ENCODE measurements around the gene TRAF5. TPM values are rescaled to one million over a fixed set of nuclear protein-coding genes. Genes with fewer than 3 reads are reported as not detected.
"Not testable (repeated sequence)": the region's sequence is repeated elsewhere in the genome, so short reads cannot be mapped to it uniquely, and the experiment has no call there.

The TRAF5 gene
- total RNA-seq, 2 experiments from 2014 or later: 28.0 to 32.2 TPM

DNA sequence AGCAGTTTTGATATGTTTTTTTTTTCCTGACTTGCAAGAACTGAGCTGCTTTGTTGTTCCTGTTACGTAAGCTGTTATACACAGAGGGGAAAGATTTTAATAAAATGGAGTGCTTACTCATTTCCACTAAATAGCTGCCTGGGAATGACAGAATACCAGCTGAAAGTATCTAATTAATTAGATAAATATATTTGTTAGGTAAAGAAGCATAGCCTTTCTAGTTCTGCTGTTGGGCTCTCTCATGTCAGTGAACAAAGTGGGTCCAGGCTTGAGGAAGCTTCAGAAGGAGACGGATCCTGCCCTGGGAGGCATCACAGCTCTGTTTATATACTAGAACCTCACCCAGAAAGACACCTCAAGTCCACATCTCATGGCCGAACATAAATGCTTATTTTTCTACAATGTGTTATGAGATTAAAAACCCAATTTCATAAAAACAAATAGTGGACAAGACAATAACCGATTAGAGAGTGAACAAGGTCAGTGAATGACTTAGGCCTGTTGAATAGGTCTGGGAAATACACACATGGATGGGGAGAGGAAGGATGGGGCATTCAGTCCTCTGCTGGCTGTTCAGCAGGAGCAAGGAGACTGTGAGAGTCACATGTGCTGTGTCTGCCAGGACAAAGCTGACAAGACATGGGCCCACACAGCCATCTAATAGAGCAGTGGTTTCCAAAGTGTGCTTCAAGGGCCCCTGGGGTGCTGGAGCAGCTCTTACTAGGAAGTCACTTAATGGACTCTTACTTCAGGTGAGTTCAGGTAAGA, 20.6 kb downstream of the TRAF5 start:
- Mint-ChIP-seq H3K36me3 (ENCODE audit: low read depth) (peaks cover 19% of the 10 kb centered on the region), H3K4me3 (no peak overlapping the region), H3K27me3 (no peaks in the 10 kb centered on the region), H3K27ac (no peak overlapping the region), H3K9me3 (ENCODE audit: low read depth) (peaks cover 9% of the 10 kb centered on the region), H3K4me1 (peaks cover 81% of the 10 kb centered on the region)
- ATAC-seq: no peak
- DNase-seq: no peak
- ChIA-PET CTCF (interaction anchor here (0.6 to 2.6 kb wide), 8 partner anchors 8 to 86 kb away, joined by 3 to 12 read pairs (median 6); no protein-coding TSS in a partner anchor), POLR2A (no interaction called here)
- intact Hi-C loops (cut with DNase I, micrococcal nuclease): no loop called here

- intact Hi-C loops (cut with DNase I, micrococcal nuclease): no loop called here
- peaks cover 23% of the 10 kb centered on the region for H3K36me3 Mint-ChIP-seq (ENCODE audit: low read depth)
- H3K27ac Mint-ChIP-seq: no peak overlapping the region
- DNase-seq (no peak), ATAC-seq (no peak)
- no peaks in the 10 kb centered on the region for H3K27me3 Mint-ChIP-seq
- CTCF ChIA-PET: interaction anchor here (0.8 to 2.4 kb wide), 4 partner anchors 9 to 165 kb away, joined by 3 to 12 read pairs (median 3); no protein-coding TSS in a partner anchor
- peaks cover 82% of the 10 kb centered on the region for H3K4me1 Mint-ChIP-seq
- H3K9me3 Mint-ChIP-seq (ENCODE audit: low read depth): peaks cover 9% of the 10 kb centered on the region
- POLR2A ChIA-PET: no interaction called here
- no peak overlapping the region for H3K4me3 Mint-ChIP-seq
Measured at GRCh38 chr1:211348547-211348946, 21.9 kb downstream of the TRAF5 start.

DNA sequence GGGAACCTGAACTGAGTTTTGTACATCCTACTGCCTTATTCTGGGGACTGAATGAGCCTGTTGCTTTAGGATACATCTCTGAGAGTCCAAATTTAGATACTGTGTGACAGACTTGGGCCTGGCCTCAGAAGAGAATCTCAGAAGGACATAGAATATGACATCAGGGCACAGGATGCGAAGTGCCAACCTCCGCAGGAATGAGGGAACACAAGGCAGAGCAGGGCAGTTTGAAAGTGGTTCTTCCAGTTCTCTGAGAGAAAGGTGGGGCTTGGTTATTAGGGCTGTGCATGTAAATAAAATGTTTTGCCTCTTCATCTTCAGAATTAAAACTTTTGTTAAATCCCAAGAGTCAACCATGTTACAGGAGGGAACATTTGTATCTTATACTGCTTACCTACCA, 23.1 kb downstream of the TRAF5 start:
- H3K9me3 Mint-ChIP-seq (ENCODE audit: low read depth): peaks cover 9% of the 10 kb centered on the region
- H3K27me3 Mint-ChIP-seq: no peaks in the 10 kb centered on the region
- ChIA-PET CTCF (interaction anchor here (0.7 kb wide), 1 partner anchor 9 kb away, joined by 3 read pairs; no protein-coding TSS in a partner anchor), POLR2A (interaction anchor here (0.7 kb wide), 1 partner anchor 23 kb away, joined by 5 read pairs; the partner anchor contains the start of gene TRAF5)
- no peak overlapping the region for H3K4me3 Mint-ChIP-seq
- no peak for DNase-seq
- ATAC-seq: no peak
- H3K27ac Mint-ChIP-seq: peak overlapping the region; percentile 3
- peaks cover 32% of the 10 kb centered on the region for H3K36me3 Mint-ChIP-seq (ENCODE audit: low read depth)
- intact Hi-C loops (cut with DNase I, micrococcal nuclease): no loop called here
- peaks cover 82% of the 10 kb centered on the region for H3K4me1 Mint-ChIP-seq

DNA sequence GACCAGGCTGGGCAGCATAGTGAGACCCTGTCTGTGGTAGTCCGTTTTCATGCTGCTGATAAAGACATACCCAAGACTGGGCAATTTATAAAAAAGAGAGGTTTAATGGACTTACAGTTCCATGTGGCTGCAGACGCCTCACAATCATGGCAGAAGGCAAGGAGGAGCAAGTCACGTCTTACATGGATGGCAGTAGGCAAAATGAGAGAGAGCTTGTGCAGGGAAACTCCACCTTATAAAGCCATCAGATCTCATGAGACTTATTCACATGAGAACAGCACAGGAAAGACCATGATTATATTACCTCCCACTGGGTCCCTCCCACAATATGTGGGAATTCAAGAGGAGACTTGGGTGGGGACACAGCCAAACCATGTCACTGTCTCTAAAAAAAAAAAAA, 25.4 kb downstream of the TRAF5 start:
- Mint-ChIP-seq H3K4me1 (peaks cover 84% of the 10 kb centered on the region), H3K27ac (peak overlapping the region; percentile 78), H3K36me3 (ENCODE audit: low read depth) (peaks cover 47% of the 10 kb centered on the region)
- H3K4me3 Mint-ChIP-seq; H3K27me3 Mint-ChIP-seq; H3K9me3 Mint-ChIP-seq (ENCODE audit: low read depth); POLR2A ChIA-PET; ATAC-seq; DNase-seq: not testable (repeated sequence)
- intact Hi-C loops (cut with DNase I, micrococcal nuclease): loop anchor here in 1 of 2 experiments (2.0 kb wide), 1 partner anchor 17 kb away; no protein-coding TSS in a partner anchor
- CTCF ChIA-PET: interaction anchor here (0.7 to 1.0 kb wide), 3 partner anchors 14 to 28 kb away, joined by 3 to 4 read pairs (median 3); partner anchors contain the start of gene TRAF5

GRCh38 chr1:211352465-211352864, 25.8 kb downstream of the TRAF5 start:
- no peaks in the 10 kb centered on the region for H3K27me3 Mint-ChIP-seq
- DNase-seq (no peak), ATAC-seq (no peak)
- ChIA-PET POLR2A (no interaction called here), CTCF (interaction anchor here (1.0 kb wide), 1 partner anchor 26 kb away, joined by 3 read pairs; the partner anchor contains the start of gene TRAF5)
- H3K9me3 Mint-ChIP-seq (ENCODE audit: low read depth): peaks cover 9% of the 10 kb centered on the region
- peak overlapping the region; percentile 88 for H3K27ac Mint-ChIP-seq
- intact Hi-C loops (cut with DNase I, micrococcal nuclease): loop anchor here in 1 of 2 experiments (2.0 kb wide), 1 partner anchor 18 kb away; no protein-coding TSS in a partner anchor
- no peak overlapping the region for H3K4me3 Mint-ChIP-seq
- H3K36me3 Mint-ChIP-seq (ENCODE audit: low read depth): peaks cover 50% of the 10 kb centered on the region
- H3K4me1 Mint-ChIP-seq: peaks cover 84% of the 10 kb centered on the region

GRCh38 chr1:211352985-211353515, 26.4 kb downstream of the TRAF5 start:
- Mint-ChIP-seq H3K27ac (peak overlapping the region; percentile 88), H3K9me3 (ENCODE audit: low read depth) (peaks cover 9% of the 10 kb centered on the region), H3K27me3 (no peaks in the 10 kb centered on the region), H3K4me1 (peaks cover 81% of the 10 kb centered on the region), H3K4me3 (peak overlapping the region; percentile 28), H3K36me3 (ENCODE audit: low read depth) (peaks cover 50% of the 10 kb centered on the region)
- ChIA-PET POLR2A (no interaction called here), CTCF (interaction anchor here (1.0 to 1.6 kb wide), 3 partner anchors 14 to 26 kb away, joined by 3 to 7 read pairs (median 4); partner anchors contain the start of gene TRAF5)
- intact Hi-C loops (cut with DNase I, micrococcal nuclease): loop anchor here (1.0 to 2.0 kb wide), 2 partner anchors 18 to 30 kb away; no protein-coding TSS in a partner anchor
- DNase-seq (peak; percentile 73), ATAC-seq (peak; percentile 75)

DNA sequence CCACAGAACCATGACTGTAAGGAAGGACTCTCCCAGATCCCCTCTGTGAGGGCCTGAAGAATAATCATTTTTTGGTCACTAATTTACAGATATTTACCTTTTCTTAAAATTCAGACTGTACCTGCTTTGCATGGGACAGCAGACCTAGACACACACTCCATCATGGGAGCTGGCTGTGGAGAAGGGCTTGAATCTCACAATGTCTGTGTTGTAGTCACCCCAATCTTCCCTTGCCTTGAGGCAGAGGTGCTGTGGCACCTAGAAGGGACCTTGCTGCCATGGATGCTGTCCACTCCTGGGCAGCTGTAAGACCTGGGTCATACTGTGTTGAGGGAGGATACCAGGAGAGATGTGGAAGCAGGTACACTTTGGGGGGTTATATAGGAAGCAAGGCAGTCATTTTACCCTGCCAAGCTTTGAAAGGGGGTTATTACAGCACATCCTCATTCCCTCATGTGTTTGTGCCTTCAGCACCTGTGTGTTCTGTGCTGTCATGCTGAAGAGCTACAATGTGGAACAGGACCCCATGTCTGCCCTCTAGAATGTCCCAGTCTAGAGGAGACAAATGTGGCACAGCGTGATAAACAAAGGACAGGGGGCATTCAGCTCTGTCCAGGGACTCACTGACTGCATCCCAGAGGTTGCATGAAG, 27.1 kb downstream of the TRAF5 start:
- intact Hi-C loops (cut with DNase I, micrococcal nuclease): loop anchor here (1.0 to 2.0 kb wide), 2 partner anchors 19 to 30 kb away; no protein-coding TSS in a partner anchor
- H3K36me3 Mint-ChIP-seq (ENCODE audit: low read depth): peaks cover 50% of the 10 kb centered on the region
- H3K9me3 Mint-ChIP-seq (ENCODE audit: low read depth): peaks cover 9% of the 10 kb centered on the region
- H3K4me1 Mint-ChIP-seq: peaks cover 76% of the 10 kb centered on the region
- DNase-seq: no peak
- peak overlapping the region; percentile 88 for H3K27ac Mint-ChIP-seq
- H3K4me3 Mint-ChIP-seq: no peak overlapping the region
- CTCF ChIA-PET: interaction anchor here (0.8 to 1.6 kb wide), 4 partner anchors 13 to 115 kb away, joined by 3 to 7 read pairs (median 4); no protein-coding TSS in a partner anchor
- ATAC-seq: no peak
- POLR2A ChIA-PET: no interaction called here
- H3K27me3 Mint-ChIP-seq: no peaks in the 10 kb centered on the region

- DNase-seq: peak; percentile 22
- Mint-ChIP-seq H3K36me3 (ENCODE audit: low read depth) (peaks cover 63% of the 10 kb centered on the region), H3K9me3 (ENCODE audit: low read depth) (peaks cover 9% of the 10 kb centered on the region), H3K4me1 (peaks cover 70% of the 10 kb centered on the region), H3K27ac (no peak overlapping the region), H3K4me3 (no peak overlapping the region), H3K27me3 (no peaks in the 10 kb centered on the region)
- POLR2A ChIA-PET: interaction anchor here (1.1 kb wide), 1 partner anchor 13 kb away, joined by 3 read pairs; no protein-coding TSS in a partner anchor
- CTCF ChIA-PET: interaction anchor here (1.1 to 4.2 kb wide), 5 partner anchors 9 to 33 kb away, joined by 3 to 23 read pairs (median 5); no protein-coding TSS in a partner anchor
- ATAC-seq: peak; percentile 26
- intact Hi-C loops (cut with DNase I, micrococcal nuclease): no loop called here
Measured at GRCh38 chr1:211355873-211356272, 29.2 kb downstream of the TRAF5 start.

GRCh38 chr1:211356723-211357407, 30.2 kb downstream of the TRAF5 start:
- peaks cover 55% of the 10 kb centered on the region for H3K36me3 Mint-ChIP-seq (ENCODE audit: low read depth)

GRCh38 chr1:211358685-211359084, 32.1 kb downstream of the TRAF5 start:
- CTCF ChIA-PET: interaction anchor here (0.6 kb wide), 1 partner anchor 9 kb away, joined by 3 read pairs; no protein-coding TSS in a partner anchor
- no peak overlapping the region for H3K4me3 Mint-ChIP-seq
- DNase-seq: no peak
- no peak overlapping the region for H3K27ac Mint-ChIP-seq
- intact Hi-C loops (cut with DNase I, micrococcal nuclease): no loop called here
- ATAC-seq: no peak
- no peaks in the 10 kb centered on the region for H3K9me3 Mint-ChIP-seq (ENCODE audit: low read depth)
- no peaks in the 10 kb centered on the region for H3K27me3 Mint-ChIP-seq
- peaks cover 45% of the 10 kb centered on the region for H3K4me1 Mint-ChIP-seq
- H3K36me3 Mint-ChIP-seq (ENCODE audit: low read depth): peaks cover 42% of the 10 kb centered on the region
- POLR2A ChIA-PET: no interaction called here

More at GRCh38 chr1:211356723-211357407, 30.2 kb downstream of the TRAF5 start:
- H3K9me3 Mint-ChIP-seq (ENCODE audit: low read depth): peaks cover 3% of the 10 kb centered on the region
- POLR2A ChIA-PET: no interaction called here
- no peaks in the 10 kb centered on the region for H3K27me3 Mint-ChIP-seq
- H3K4me3 Mint-ChIP-seq: no peak overlapping the region
- H3K27ac Mint-ChIP-seq: peak overlapping the region; percentile 27
- intact Hi-C loops (cut with DNase I, micrococcal nuclease): no loop called here
- ATAC-seq: no peak
- DNase-seq: no peak
- CTCF ChIA-PET: interaction anchor here (1.0 to 4.2 kb wide), 7 partner anchors 9 to 34 kb away, joined by 3 to 23 read pairs (median 4); no protein-coding TSS in a partner anchor
- peaks cover 62% of the 10 kb centered on the region for H3K4me1 Mint-ChIP-seq
